Small intestine (tissue), 7 donors: ENCODE data around the gene IL17REL. TPM values are rescaled to one million over a fixed set of nuclear protein-coding genes. Genes with fewer than 3 reads are reported as not detected.
A peak's percentile ranks its signal among the peaks of the same experiment; 100 is the strongest.

Experiments used
- DNase-seq, 2 donors: peaks; one replicate each; pipeline versions ENCODE4 v3.0.0 to v3.0.0-alpha.2; 2013
- FAIRE-seq: peaks from 2 replicates; lab custom pipeline; 2012; peaks lifted over from hg19 to GRCh38; lab: Jason Lieb, UNC
- H3K27ac ChIP-seq, 3 donors: one replicate each; pipeline ENCODE4 v1.5.1; 2013; ENCODE audit warnings: low read length in 2 of 3, mild to moderate bottlenecking in 2 of 3, control low read depth in 1 of 3, inconsistent platforms in 1 of 3, low read depth in 1 of 3, moderate library complexity in 1 of 3
- H3K27me3 ChIP-seq, 3 donors: one replicate each; pipeline ENCODE4 v1.6.1; 2013; ENCODE audit warnings: low read length in 3 of 3, inconsistent platforms in 1 of 3; ENCODE audit not compliant: control insufficient read depth in 3 of 3, insufficient read depth in 3 of 3
- H3K36me3 ChIP-seq, 3 donors: one replicate each; pipeline ENCODE4 v1.6.1; 2013; ENCODE audit warnings: low read length in 3 of 3, inconsistent platforms in 1 of 3, low read depth in 1 of 3, mild to moderate bottlenecking in 1 of 3, moderate library complexity in 1 of 3; ENCODE audit not compliant: control insufficient read depth in 3 of 3, insufficient read depth in 2 of 3
- H3K4me1 ChIP-seq, 3 donors: one replicate each; pipeline ENCODE4 v1.6.1; 2013; ENCODE audit warnings: low read length in 2 of 3, inconsistent platforms in 1 of 3, low read depth in 1 of 3, mild to moderate bottlenecking in 1 of 3, moderate library complexity in 1 of 3; ENCODE audit not compliant: control insufficient read depth in 3 of 3, insufficient read depth in 2 of 3
- H3K4me3 ChIP-seq, 3 donors: one replicate each; pipeline ENCODE4 v1.5.1; 2013; ENCODE audit warnings: low read length in 3 of 3, control low read depth in 1 of 3, inconsistent platforms in 1 of 3, low read depth in 1 of 3, mild to moderate bottlenecking in 1 of 3, moderate library complexity in 1 of 3
- H3K9me3 ChIP-seq, 2 donors: one replicate each; pipeline ENCODE4 v1.6.1; 2013; ENCODE audit warnings: low read depth in 1 of 2, low read length in 1 of 2; ENCODE audit not compliant: control insufficient read depth in 2 of 2, insufficient read depth in 1 of 2
- WGBS, 3 donors: extraction: QIAGEN DNeasy Blood & Tissue Kit; methylation state at CpG; one replicate each; pipeline ENCODE4 v1.1.7; 2013; 5-methylcytosine and 5-hydroxymethylcytosine counted together
- polyA plus RNA-seq, 4 donors: library from polyadenylated mRNA; stranded (reverse) in 3 of 4; unstranded in 1 of 4; fragments of 200-250 nt in 3 of 4; fragments of 120-200 nt in 1 of 4; gene quantifications; one replicate each; pipeline versions ENCODE4 v1.2.1 to v1.2.3, GENCODE V29; 2013
- donor health status: healthy with polysubstance abuse.
- donor health status: control.
- donor health status: control.
- donor health status: Bipolar disorder and iron deficiency.
- donor health status: healthy.

The IL17REL gene
- polyA plus RNA-seq, 4 donors: 0.27 to 0.65 (median 0.49) TPM; not detected in 1

GRCh38 chr22:49971232-49972162 lies 41.1 kb downstream of the IL17REL start:
- peak overlapping the region; percentile 82 to 97 (median 95) for H3K27ac ChIP-seq
- peak; percentile 89 to 92 for DNase-seq
- H3K36me3 ChIP-seq: peaks cover 0 to 12% (median 0%) of the 10 kb centered on the region in 3 donors
- WGBS, 3 donors: 4 to 10% (median 6%) methylated on average over 38 to 81 of the region's 81 CpGs
- peaks cover 0 to 31% (median 2%) of the 10 kb centered on the region in 3 donors for H3K4me1 ChIP-seq
- peak overlapping the region; percentile 17 to 50 (median 47) for H3K4me3 ChIP-seq
- peaks cover 0 to 9% (median 0%) of the 10 kb centered on the region in 3 donors for H3K27me3 ChIP-seq
- no peaks in the 10 kb centered on the region for H3K9me3 ChIP-seq
- no peak for FAIRE-seq

- Histone ChIP-seq H3K9me3 (no peaks in the 10 kb centered on the region), H3K4me1 (peaks cover 0 to 37% (median 2%) of the 10 kb centered on the region in 3 donors), H3K27ac (peak overlapping the region; percentile 82 to 97 (median 95)), H3K36me3 (peaks cover 0 to 18% (median 0%) of the 10 kb centered on the region in 3 donors), H3K4me3 (peak overlapping the region; percentile 17 to 50 (median 47)), H3K27me3 (peaks cover 0 to 9% (median 0%) of the 10 kb centered on the region in 3 donors)
- 3 to 8% (median 3%) methylated on average over 30 to 32 of the region's 32 CpGs for WGBS, 3 donors
- DNase-seq: peak; percentile 98 to 99
- FAIRE-seq: no peak
These were observed 41.9 kb downstream of the IL17REL start for GRCh38 chr22:49970528-49971231.

GRCh38 chr22:49969751-49970527 lies 42.6 kb downstream of the IL17REL start:
- Histone ChIP-seq H3K9me3 (no peaks in the 10 kb centered on the region), H3K27ac (peak overlapping the region; percentile 15 to 97 (median 45)), H3K4me3 (no peak overlapping the region), H3K27me3 (peaks cover 0 to 9% (median 0%) of the 10 kb centered on the region in 3 donors), H3K4me1 (peaks cover 0 to 37% (median 2%) of the 10 kb centered on the region in 3 donors), H3K36me3 (peaks cover 0 to 25% (median 2%) of the 10 kb centered on the region in 3 donors)
- DNase-seq (peak in 1 of 2 donors; percentile 14), FAIRE-seq (no peak)
- 76 to 80% (median 79%) methylated on average over 7 to 8 of the region's 8 CpGs for WGBS, 3 donors

GRCh38 chr22:49968831-49969661 lies 43.5 kb downstream of the IL17REL start:
- Histone ChIP-seq H3K4me3 (no peak overlapping the region), H3K36me3 (peaks cover 2 to 34% (median 3%) of the 10 kb centered on the region in 3 donors), H3K4me1 (peaks cover 2 to 42% (median 2%) of the 10 kb centered on the region in 3 donors), H3K27me3 (peaks cover 0 to 9% (median 0%) of the 10 kb centered on the region in 3 donors), H3K9me3 (no peaks in the 10 kb centered on the region), H3K27ac (peak overlapping the region in 1 of 3 donors; percentile 38)
- 91 to 96% (median 94%) methylated on average over 15 to 16 of the region's 16 CpGs for WGBS, 3 donors
- DNase-seq (peak in 1 of 2 donors; percentile 9), FAIRE-seq (no peak)

GRCh38 chr22:49968313-49968830 lies 44.2 kb downstream of the IL17REL start:
- Histone ChIP-seq H3K4me1 (peaks cover 5 to 48% (median 8%) of the 10 kb centered on the region in 3 donors), H3K4me3 (no peak overlapping the region), H3K9me3 (no peaks in the 10 kb centered on the region), H3K27ac (peak overlapping the region in 2 of 3 donors; percentile 8 to 87), H3K27me3 (peaks cover 0 to 9% (median 0%) of the 10 kb centered on the region in 3 donors), H3K36me3 (peaks cover 9 to 41% (median 10%) of the 10 kb centered on the region in 3 donors)
- DNase-seq: peak in 1 of 2 donors; percentile 10
- WGBS, 3 donors: 76 to 89% (median 82%) methylated on average over 11 of the region's 11 CpGs
- no peak for FAIRE-seq

GRCh38 chr22:49967706-49968208 lies 44.8 kb downstream of the IL17REL start:
- FAIRE-seq (no peak), DNase-seq (peak in 1 of 2 donors; percentile 25)
- H3K36me3 ChIP-seq: peaks cover 14 to 47% (median 15%) of the 10 kb centered on the region in 3 donors
- WGBS, 3 donors: 44 to 56% (median 52%) methylated on average over 13 to 18 of the region's 18 CpGs
- H3K9me3 ChIP-seq: no peaks in the 10 kb centered on the region
- H3K27me3 ChIP-seq: peaks cover 0 to 9% (median 0%) of the 10 kb centered on the region in 3 donors
- H3K27ac ChIP-seq: peak overlapping the region in 2 of 3 donors; percentile 72 to 87
- H3K4me3 ChIP-seq: no peak overlapping the region
- H3K4me1 ChIP-seq: peaks cover 5 to 54% (median 8%) of the 10 kb centered on the region in 3 donors
